NCI-H446 treated with DMSO at 0.1 percent for 48 hours (cell line): ENCODE measurements around the gene TNFRSF1B.

Experiments
- DNase-seq: peaks from one replicate; lab custom pipeline; 2025; lab: John Stamatoyannopoulos, UW

TNFRSF1B gene

GRCh38 chr1:12166834-12167492 is at the start of gene TNFRSF1B:
Gene TNFRSF1B (plus strand): TSS chr1:12166991. CDS start chr1:12167092, 101 bp downstream.
- DNase-seq = no peak

GRCh38 chr1:12121212-12122003 is 45.4 kb upstream of the TNFRSF1B start:
- DNase-seq = no peak

GRCh38 chr1:12123172-12123571 is 43.6 kb upstream of the TNFRSF1B start:
- DNase-seq = no peak

GRCh38 chr1:12124693-12125421 is 41.9 kb upstream of the TNFRSF1B start:
- DNase-seq = peak; percentile 21

GRCh38 chr1:12125422-12126355 is 41.1 kb upstream of the TNFRSF1B start:
- DNase-seq = no peak

- no peak for DNase-seq
Observed at GRCh38 chr1:12126781-12127180, 40.0 kb upstream of the TNFRSF1B start.

- DNase-seq = no peak
Observed at GRCh38 chr1:12127206-12127810, 39.5 kb upstream of the TNFRSF1B start.

- DNase-seq = no peak
Observed at GRCh38 chr1:12128120-12128519, 38.7 kb upstream of the TNFRSF1B start.

GRCh38 chr1:12129624-12130023 is 37.2 kb upstream of the TNFRSF1B start:
- DNase-seq = no peak

GRCh38 chr1:12130466-12131130 is 36.2 kb upstream of the TNFRSF1B start:
- DNase-seq = no peak

- no peak for DNase-seq
Observed at GRCh38 chr1:12132078-12132477, 34.7 kb upstream of the TNFRSF1B start.

GRCh38 chr1:12134716-12135115 is 32.1 kb upstream of the TNFRSF1B start:
- DNase-seq = no peak

GRCh38 chr1:12135612-12136011 is 31.2 kb upstream of the TNFRSF1B start:
- DNase-seq = no peak

- DNase-seq = no peak
Observed at GRCh38 chr1:12136916-12137610, 29.7 kb upstream of the TNFRSF1B start.

GRCh38 chr1:12138196-12139168 is 28.3 kb upstream of the TNFRSF1B start:
- no peak for DNase-seq

- no peak for DNase-seq
Observed at GRCh38 chr1:12140016-12140415, 26.8 kb upstream of the TNFRSF1B start.

GRCh38 chr1:12140515-12141162 is 26.2 kb upstream of the TNFRSF1B start:
- no peak for DNase-seq

- no peak for DNase-seq
Observed at GRCh38 chr1:12141163-12141850, 25.5 kb upstream of the TNFRSF1B start.
